Activated T-helper 2 cell treated with anti-CD3 and anti-CD28 coated beads, Interferon-gamma antibody, Interleukin-2, Interleukin-4, amounts not matched to agents 10 μg/mL and 5 μg/mL and 100 μg/mL, durations not matched to agents 14 hours and 24 hours and 36 hours (primary cell): ENCODE data around the gene HMG20B. TPM values are rescaled to one million over a fixed set of nuclear protein-coding genes. Genes with fewer than 3 reads are reported as not detected.

Experiments used
- DNase-seq: peaks from one replicate; pipeline ENCODE4 v3.0.0; 2021; ENCODE audit warnings: low spot score
- H3K27ac Mint-ChIP-seq: one replicate; pipeline ENCODE4 v1.8.0; 2021; ENCODE audit warnings: mixed read lengths
- H3K27me3 Mint-ChIP-seq: one replicate; pipeline ENCODE4 v1.8.0; 2021; ENCODE audit warnings: low read depth, mixed read lengths
- H3K36me3 Mint-ChIP-seq: one replicate; pipeline ENCODE4 v1.8.0; 2021; ENCODE audit warnings: low read depth, mixed read lengths
- H3K4me1 Mint-ChIP-seq: one replicate; pipeline ENCODE4 v1.8.0; 2021; ENCODE audit warnings: low read depth, mixed read lengths
- H3K4me3 Mint-ChIP-seq: one replicate; pipeline ENCODE4 v1.8.0; 2021; ENCODE audit warnings: low read depth, mild to moderate bottlenecking, moderate library complexity, mixed read lengths
- H3K9me3 Mint-ChIP-seq: one replicate; pipeline ENCODE4 v1.8.0; 2021; ENCODE audit warnings: mixed read lengths
- intact Hi-C: fragments of 100-400 bp; cut with micrococcal nuclease; formaldehyde crosslinking; loops from one replicate; pipeline ENCODE4 v1.15.1; 2023
- total RNA-seq: library from RNA; stranded (reverse); gene quantifications from 2 replicates; pipeline ENCODE4 v1.2.3, GENCODE V29; 2022

HMG20B gene
- total RNA-seq, 1 donor from 2014 or later, result 55.3 TPM

- H3K27ac Mint-ChIP-seq, result no peak overlapping the region
- H3K4me3 Mint-ChIP-seq, result no peak overlapping the region
- no peaks in the 10 kb centered on the region for H3K36me3 Mint-ChIP-seq
- H3K4me1 Mint-ChIP-seq, result peaks cover 2% of the 10 kb centered on the region
- no peak for DNase-seq
- H3K9me3 Mint-ChIP-seq, result no peaks in the 10 kb centered on the region
- peaks cover 4% of the 10 kb centered on the region for H3K27me3 Mint-ChIP-seq
- intact Hi-C loops, result no loop called here
Measured at GRCh38 chr19:3603121-3603811, 30.5 kb downstream of the HMG20B start.

- no peaks in the 10 kb centered on the region for H3K36me3 Mint-ChIP-seq
- H3K4me3 Mint-ChIP-seq, result no peak overlapping the region
- no peak for DNase-seq
- intact Hi-C loops, result no loop called here
- H3K4me1 Mint-ChIP-seq, result peaks cover 2% of the 10 kb centered on the region
- no peak overlapping the region for H3K27ac Mint-ChIP-seq
- H3K27me3 Mint-ChIP-seq, result peaks cover 4% of the 10 kb centered on the region
- H3K9me3 Mint-ChIP-seq, result no peaks in the 10 kb centered on the region
Measured at GRCh38 chr19:3604227-3604986, 31.7 kb downstream of the HMG20B start.

- intact Hi-C loops, result no loop called here
- no peaks in the 10 kb centered on the region for H3K9me3 Mint-ChIP-seq
- H3K4me3 Mint-ChIP-seq, result no peak overlapping the region
- peaks cover 2% of the 10 kb centered on the region for H3K4me1 Mint-ChIP-seq
- H3K36me3 Mint-ChIP-seq, result no peaks in the 10 kb centered on the region
- peaks cover 4% of the 10 kb centered on the region for H3K27me3 Mint-ChIP-seq
- no peak for DNase-seq
- no peak overlapping the region for H3K27ac Mint-ChIP-seq
Measured at GRCh38 chr19:3604987-3605343, 32.2 kb downstream of the HMG20B start.

GRCh38 chr19:3605361-3605760 is 32.6 kb downstream of the HMG20B start:
- Mint-ChIP-seq H3K4me1 (peaks cover 2% of the 10 kb centered on the region), H3K9me3 (no peaks in the 10 kb centered on the region), H3K36me3 (no peaks in the 10 kb centered on the region), H3K27ac (no peak overlapping the region), H3K4me3 (no peak overlapping the region), H3K27me3 (peaks cover 4% of the 10 kb centered on the region)
- DNase-seq, result no peak
- intact Hi-C loops, result no loop called here

- no peak for DNase-seq
- Mint-ChIP-seq H3K36me3 (no peaks in the 10 kb centered on the region), H3K9me3 (no peaks in the 10 kb centered on the region), H3K27me3 (peaks cover 4% of the 10 kb centered on the region), H3K4me1 (peaks cover 2% of the 10 kb centered on the region), H3K4me3 (no peak overlapping the region), H3K27ac (no peak overlapping the region)
- intact Hi-C loops, result no loop called here
Measured at GRCh38 chr19:3605770-3606169, 33.0 kb downstream of the HMG20B start.

- no peak overlapping the region for H3K4me3 Mint-ChIP-seq
- peaks cover 4% of the 10 kb centered on the region for H3K27me3 Mint-ChIP-seq
- peaks cover 2% of the 10 kb centered on the region for H3K4me1 Mint-ChIP-seq
- intact Hi-C loops, result no loop called here
- no peaks in the 10 kb centered on the region for H3K36me3 Mint-ChIP-seq
- DNase-seq, result no peak
- H3K9me3 Mint-ChIP-seq, result no peaks in the 10 kb centered on the region
- H3K27ac Mint-ChIP-seq, result no peak overlapping the region
Measured at GRCh38 chr19:3606174-3606689, 33.5 kb downstream of the HMG20B start.

- no peak within 1 kb of the TSS for H3K4me3 Mint-ChIP-seq
- intact Hi-C loops, result no loop called here
- no peak within 1 kb of the TSS for H3K27ac Mint-ChIP-seq
- no peaks in the 10 kb centered on the region for H3K9me3 Mint-ChIP-seq
- no peak for DNase-seq
- peaks cover 4% of the 10 kb centered on the region for H3K27me3 Mint-ChIP-seq
- peaks cover under 1% of the 10 kb centered on the region for H3K36me3 Mint-ChIP-seq
- H3K4me1 Mint-ChIP-seq, result peaks cover 2% of the 10 kb centered on the region
Measured at GRCh38 chr19:3606690-3607289, 34.0 kb downstream of the HMG20B start, which contains the start of gene TBXA2R. Gene TBXA2R, minus strand, starts transcription at chr19:3606875. Its CDS starts 6,241 bp downstream, at chr19:3600634.

GRCh38 chr19:3607303-3608078 is 34.7 kb downstream of the HMG20B start:
- intact Hi-C loops, result no loop called here
- DNase-seq, result no peak
- Mint-ChIP-seq H3K9me3 (no peaks in the 10 kb centered on the region), H3K27ac (no peak overlapping the region), H3K4me1 (peaks cover 2% of the 10 kb centered on the region), H3K27me3 (peaks cover 4% of the 10 kb centered on the region), H3K4me3 (no peak overlapping the region), H3K36me3 (peaks cover 3% of the 10 kb centered on the region)

GRCh38 chr19:3608079-3608641 is 35.4 kb downstream of the HMG20B start:
- no peak for DNase-seq
- Mint-ChIP-seq H3K27ac (no peak overlapping the region), H3K4me3 (no peak overlapping the region), H3K36me3 (peaks cover 3% of the 10 kb centered on the region), H3K9me3 (no peaks in the 10 kb centered on the region), H3K27me3 (peaks cover 4% of the 10 kb centered on the region), H3K4me1 (peaks cover 2% of the 10 kb centered on the region)
- intact Hi-C loops, result no loop called here

- Mint-ChIP-seq H3K36me3 (peaks cover 7% of the 10 kb centered on the region), H3K4me1 (peaks cover 2% of the 10 kb centered on the region), H3K9me3 (no peaks in the 10 kb centered on the region), H3K27ac (no peak overlapping the region), H3K4me3 (no peak overlapping the region), H3K27me3 (peaks cover 4% of the 10 kb centered on the region)
- intact Hi-C loops, result no loop called here
- no peak for DNase-seq
Measured at GRCh38 chr19:3608750-3609322, 36.1 kb downstream of the HMG20B start.

GRCh38 chr19:3609779-3610719 is 37.3 kb downstream of the HMG20B start:
- DNase-seq, result no peak
- Mint-ChIP-seq H3K36me3 (peaks cover 7% of the 10 kb centered on the region), H3K9me3 (no peaks in the 10 kb centered on the region), H3K27me3 (peaks cover 4% of the 10 kb centered on the region), H3K4me3 (no peak overlapping the region), H3K4me1 (peaks cover 2% of the 10 kb centered on the region), H3K27ac (no peak overlapping the region)
- intact Hi-C loops, result no loop called here
